Measurements from ENCODE around the gene KTN1. TPM values are rescaled to one million over a fixed set of nuclear protein-coding genes. Genes with fewer than 3 reads are reported as not detected.

Gene KTN1
- total RNA-seq, 2 donors from 2014 or later = 149 to 264 TPM

DNA sequence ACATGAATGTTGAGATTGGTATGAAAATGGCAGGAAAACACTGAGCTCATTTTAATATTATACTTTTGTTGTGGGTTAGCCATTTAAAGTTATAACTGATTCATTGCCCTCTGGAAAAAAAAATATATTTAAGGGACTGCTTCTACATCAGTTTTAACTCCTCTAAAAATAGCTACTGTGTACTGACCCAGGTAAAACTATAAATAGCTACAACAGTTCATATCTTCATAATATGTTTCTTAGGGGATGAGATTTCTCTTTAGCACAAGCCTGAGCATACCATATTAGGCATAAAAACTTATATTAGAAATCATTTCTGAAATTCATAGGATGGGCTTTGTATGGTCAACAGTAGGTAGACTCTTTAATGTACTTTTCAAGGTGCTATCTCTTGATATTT, 81.0 kb downstream of the KTN1 start:
- no peak overlapping the region for H3K9ac ChIP-seq (ENCODE audit: low read depth in 2 of 2, low read length in 2 of 2)
- no peaks in the 10 kb centered on the region for H3K4me1 ChIP-seq
- H3K9me3 ChIP-seq = no peaks in the 10 kb centered on the region
- H3K36me3 ChIP-seq = peaks cover 7% of the 10 kb centered on the region
- H3K4me3 ChIP-seq = no peak overlapping the region
- DNase-seq = no peak
- no peak overlapping the region for H3K27ac ChIP-seq
- intact Hi-C loops (cut with DNase I) = no loop called here
- TF ChIP-seq, protein P1, sequence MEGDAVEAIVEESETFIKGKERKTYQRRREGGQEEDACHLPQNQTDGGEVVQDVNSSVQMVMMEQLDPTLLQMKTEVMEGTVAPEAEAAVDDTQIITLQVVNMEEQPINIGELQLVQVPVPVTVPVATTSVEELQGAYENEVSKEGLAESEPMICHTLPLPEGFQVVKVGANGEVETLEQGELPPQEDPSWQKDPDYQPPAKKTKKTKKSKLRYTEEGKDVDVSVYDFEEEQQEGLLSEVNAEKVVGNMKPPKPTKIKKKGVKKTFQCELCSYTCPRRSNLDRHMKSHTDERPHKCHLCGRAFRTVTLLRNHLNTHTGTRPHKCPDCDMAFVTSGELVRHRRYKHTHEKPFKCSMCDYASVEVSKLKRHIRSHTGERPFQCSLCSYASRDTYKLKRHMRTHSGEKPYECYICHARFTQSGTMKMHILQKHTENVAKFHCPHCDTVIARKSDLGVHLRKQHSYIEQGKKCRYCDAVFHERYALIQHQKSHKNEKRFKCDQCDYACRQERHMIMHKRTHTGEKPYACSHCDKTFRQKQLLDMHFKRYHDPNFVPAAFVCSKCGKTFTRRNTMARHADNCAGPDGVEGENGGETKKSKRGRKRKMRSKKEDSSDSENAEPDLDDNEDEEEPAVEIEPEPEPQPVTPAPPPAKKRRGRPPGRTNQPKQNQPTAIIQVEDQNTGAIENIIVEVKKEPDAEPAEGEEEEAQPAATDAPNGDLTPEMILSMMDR (IDR thresholded peaks at IDR 0.05) = no peak
- no peaks in the 10 kb centered on the region for H3K27me3 ChIP-seq

DNA sequence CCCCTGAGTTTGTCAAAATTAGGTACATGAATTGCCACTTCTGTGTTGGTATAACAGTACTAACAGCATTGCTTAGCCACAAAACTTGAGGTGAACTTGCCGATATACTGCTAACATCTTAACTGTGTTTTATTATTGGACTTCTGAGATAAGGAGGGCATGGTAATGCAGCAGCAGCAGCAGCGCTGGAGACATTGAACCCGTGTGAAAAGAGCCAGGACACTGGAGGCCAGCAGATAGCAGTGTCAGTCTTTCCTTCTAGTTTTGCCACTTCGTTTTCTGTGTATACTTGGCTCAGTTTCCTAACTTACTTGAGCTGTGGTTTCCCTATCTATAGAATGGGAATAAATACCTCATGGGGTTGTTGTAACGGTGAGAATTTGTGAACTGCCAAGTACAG, 82.7 kb downstream of the KTN1 start:
- peaks cover 7% of the 10 kb centered on the region for H3K36me3 ChIP-seq
- TF ChIP-seq, protein P1 (IDR thresholded peaks at IDR 0.05) = no peak
- no peak overlapping the region for H3K9ac ChIP-seq (ENCODE audit: low read depth in 2 of 2, low read length in 2 of 2)
- DNase-seq = no peak
- no peak overlapping the region for H3K27ac ChIP-seq
- H3K27me3 ChIP-seq = no peaks in the 10 kb centered on the region
- no peaks in the 10 kb centered on the region for H3K9me3 ChIP-seq
- no peaks in the 10 kb centered on the region for H3K4me1 ChIP-seq
- intact Hi-C loops (cut with DNase I) = no loop called here
- no peak overlapping the region for H3K4me3 ChIP-seq

DNA sequence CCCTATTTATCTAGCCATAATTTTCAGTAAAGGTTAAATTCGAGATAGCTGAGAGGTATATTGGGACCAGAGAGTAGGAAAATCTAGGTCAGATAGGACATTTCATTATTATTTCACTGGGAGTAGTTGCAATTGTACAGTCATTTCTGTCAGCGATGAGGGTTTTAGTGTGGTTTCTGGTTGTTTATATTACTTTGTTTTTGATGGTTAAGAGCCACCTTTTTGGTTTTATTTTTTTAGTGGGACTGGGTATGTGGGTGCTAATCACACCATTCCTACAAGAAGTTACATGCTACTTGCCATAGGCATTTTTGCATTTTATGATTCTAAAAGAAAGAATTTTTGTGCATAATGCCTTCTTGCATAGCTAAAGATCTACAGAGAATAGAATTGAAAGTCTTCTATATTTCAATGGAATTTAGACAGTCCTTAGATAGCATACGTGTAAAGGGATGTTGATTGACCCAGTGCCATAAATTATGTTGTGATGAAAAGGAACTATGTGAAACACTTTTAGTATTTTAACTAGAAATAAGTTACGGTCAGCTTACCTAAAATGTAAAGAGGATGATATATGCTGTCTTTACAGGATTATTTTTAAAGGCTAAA, 85.2 kb downstream of the KTN1 start:
- intact Hi-C loops (cut with DNase I) = no loop called here
- Histone ChIP-seq H3K36me3 (no peaks in the 10 kb centered on the region), H3K4me1 (no peaks in the 10 kb centered on the region), H3K9me3 (no peaks in the 10 kb centered on the region), H3K9ac (ENCODE audit: low read depth in 2 of 2, low read length in 2 of 2) (no peak overlapping the region), H3K27me3 (no peaks in the 10 kb centered on the region), H3K4me3 (no peak overlapping the region), H3K27ac (no peak overlapping the region)
- DNase-seq = no peak
- TF ChIP-seq, protein P1 (IDR thresholded peaks at IDR 0.05) = no peak

DNA sequence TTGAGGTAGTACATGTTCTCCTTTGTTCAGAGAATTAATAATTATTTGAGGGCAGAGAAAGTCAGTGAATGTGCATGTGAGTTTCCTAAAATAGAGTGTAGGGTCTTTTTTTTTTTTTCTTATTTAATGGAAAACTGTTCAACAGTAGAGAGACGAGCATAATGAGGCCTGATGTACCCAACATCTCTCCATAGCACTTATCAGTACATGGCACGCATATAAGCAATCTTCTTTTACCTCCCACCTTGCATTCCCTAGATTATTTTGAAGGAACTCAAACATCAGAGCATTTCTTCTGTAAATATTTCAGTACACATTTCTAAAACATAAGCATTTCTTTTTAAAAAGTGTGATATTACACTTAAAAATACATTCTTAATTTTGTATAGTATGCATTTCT, 87.8 kb downstream of the KTN1 start:
- Histone ChIP-seq H3K4me3 (no peak overlapping the region), H3K9me3 (no peaks in the 10 kb centered on the region), H3K27ac (no peak overlapping the region), H3K36me3 (peaks cover 3% of the 10 kb centered on the region), H3K9ac (ENCODE audit: low read depth in 2 of 2, low read length in 2 of 2) (no peak overlapping the region), H3K27me3 (no peaks in the 10 kb centered on the region), H3K4me1 (no peaks in the 10 kb centered on the region)
- DNase-seq = no peak
- intact Hi-C loops (cut with DNase I) = no loop called here
- TF ChIP-seq, protein P1 (IDR thresholded peaks at IDR 0.05) = no peak

DNA sequence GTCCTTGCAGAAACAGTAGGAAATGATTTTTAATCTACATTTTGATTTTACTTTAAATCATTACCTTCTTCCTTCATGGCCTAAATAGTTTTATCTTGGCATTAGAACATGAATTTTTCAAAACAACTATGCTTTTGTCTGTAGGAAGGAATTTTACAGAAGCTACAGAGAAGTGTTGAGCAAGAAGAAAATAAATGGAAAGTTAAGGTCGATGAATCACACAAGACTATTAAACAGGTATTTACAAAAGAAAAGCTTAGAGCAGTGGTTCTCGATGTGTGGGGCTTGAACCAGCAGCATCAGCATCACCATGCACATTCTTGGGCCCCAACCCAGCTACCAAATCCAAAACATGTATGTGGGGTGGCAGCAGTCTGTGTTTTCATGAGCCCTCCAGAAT, 91.6 kb downstream of the KTN1 start:
- Histone ChIP-seq H3K4me3 (no peak overlapping the region), H3K27me3 (no peaks in the 10 kb centered on the region), H3K36me3 (peaks cover 3% of the 10 kb centered on the region), H3K9ac (ENCODE audit: low read depth in 2 of 2, low read length in 2 of 2) (no peak overlapping the region), H3K4me1 (no peaks in the 10 kb centered on the region), H3K27ac (no peak overlapping the region), H3K9me3 (no peaks in the 10 kb centered on the region)
- TF ChIP-seq, protein P1 (IDR thresholded peaks at IDR 0.05) = no peak
- DNase-seq = no peak
- intact Hi-C loops (cut with DNase I) = loop anchor here (5.0 kb wide), 1 partner anchor 34 kb away; no protein-coding TSS in a partner anchor

Measured in colonic mucosa (tissue), 4 donors.